HG03439 (cell line): Measurements from ENCODE around the gene TTLL8.

ENCODE experiments used
- ATAC-seq: cut with Tn5 transposase; IDR thresholded peaks from one replicate; pipeline ENCODE4 v1.9.1; 2021; ENCODE audit warnings: mild to moderate bottlenecking, moderate library complexity; ENCODE audit not compliant: unreplicated experiment

The TTLL8 gene

DNA sequence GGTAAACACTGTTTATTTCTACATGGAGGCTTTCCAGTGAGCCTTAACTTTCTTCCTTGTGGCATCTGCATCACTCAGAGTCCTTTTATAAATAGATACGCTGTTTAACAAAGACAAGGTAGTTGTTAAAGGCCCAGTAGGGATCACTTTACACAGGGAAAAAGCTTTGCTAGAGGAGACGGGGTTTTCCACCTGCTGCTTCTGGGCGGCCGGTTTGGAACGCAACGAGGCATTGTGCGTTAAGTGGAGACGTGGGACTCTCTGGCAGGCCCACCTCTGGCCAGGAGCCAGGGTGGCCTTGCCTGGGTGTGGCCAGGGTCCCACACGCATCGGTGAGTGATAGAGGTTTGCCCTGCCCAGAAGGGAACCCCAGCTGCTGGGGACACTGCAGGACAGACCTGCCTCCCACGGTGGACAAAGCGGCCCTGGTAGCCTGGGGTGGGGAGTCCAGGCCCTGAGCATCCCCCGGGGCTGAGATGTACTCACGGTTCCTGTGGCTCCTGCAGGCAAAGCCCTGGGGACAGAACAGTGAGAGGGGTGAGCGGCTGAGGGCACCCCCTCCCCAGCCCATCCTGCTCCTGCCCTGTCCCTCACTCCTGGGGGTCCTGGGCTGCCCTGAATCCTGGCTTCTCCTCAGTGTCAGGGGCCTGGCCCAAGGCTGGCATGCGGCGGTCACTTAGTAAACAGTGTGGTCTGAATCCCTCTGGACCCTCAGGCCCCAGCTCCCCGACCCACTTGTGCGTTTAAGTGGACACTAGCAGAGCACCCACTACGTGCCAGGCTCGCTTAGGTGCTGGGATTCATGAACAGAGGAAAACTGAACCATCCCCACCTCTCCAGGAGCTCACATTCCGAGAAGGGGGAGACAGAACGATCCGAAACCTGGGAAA is 49.7 kb downstream of the TTLL8 start:
- no peak for ATAC-seq

DNA sequence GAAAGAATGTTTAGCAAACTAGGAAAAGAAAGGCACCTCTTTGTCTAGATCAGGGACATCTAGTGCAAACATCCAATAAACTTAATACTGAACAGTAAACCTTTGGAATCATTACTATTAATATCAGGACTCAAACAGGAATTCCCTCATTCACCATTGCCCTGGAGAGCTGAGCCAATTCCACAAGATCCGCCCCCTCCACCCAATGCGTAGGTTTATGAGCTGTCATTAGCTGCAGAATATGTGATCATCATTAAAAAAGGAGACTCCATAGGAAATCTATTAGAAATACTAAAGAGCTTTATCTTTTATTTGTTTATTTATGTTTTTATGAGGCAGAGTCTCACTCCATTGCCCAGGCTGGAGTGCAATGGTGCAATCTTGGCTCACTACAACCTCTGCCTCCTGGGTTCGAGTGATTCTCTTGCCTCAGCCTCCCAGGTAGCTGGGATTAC is 51.0 kb downstream of the TTLL8 start:
- no peak for ATAC-seq

DNA sequence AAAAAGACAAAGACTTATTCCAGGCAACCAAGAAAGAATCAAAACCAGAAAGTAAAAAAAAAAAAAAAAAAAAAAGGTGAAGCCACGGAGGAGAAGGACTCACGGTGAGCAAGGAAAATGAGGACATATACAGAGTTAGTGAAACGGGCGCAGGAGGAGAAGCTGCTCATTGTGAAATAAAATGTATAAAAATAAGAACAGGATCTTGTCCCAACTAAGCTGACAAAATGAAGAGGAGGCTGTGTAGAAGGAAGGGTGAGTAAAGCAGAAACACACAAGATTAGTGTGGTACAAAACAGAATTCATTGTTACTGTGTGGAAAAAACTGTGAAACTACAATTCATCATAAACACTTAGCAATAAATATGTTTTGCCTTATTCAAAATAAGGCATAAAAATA is 53.2 kb downstream of the TTLL8 start:
- no peak for ATAC-seq

DNA sequence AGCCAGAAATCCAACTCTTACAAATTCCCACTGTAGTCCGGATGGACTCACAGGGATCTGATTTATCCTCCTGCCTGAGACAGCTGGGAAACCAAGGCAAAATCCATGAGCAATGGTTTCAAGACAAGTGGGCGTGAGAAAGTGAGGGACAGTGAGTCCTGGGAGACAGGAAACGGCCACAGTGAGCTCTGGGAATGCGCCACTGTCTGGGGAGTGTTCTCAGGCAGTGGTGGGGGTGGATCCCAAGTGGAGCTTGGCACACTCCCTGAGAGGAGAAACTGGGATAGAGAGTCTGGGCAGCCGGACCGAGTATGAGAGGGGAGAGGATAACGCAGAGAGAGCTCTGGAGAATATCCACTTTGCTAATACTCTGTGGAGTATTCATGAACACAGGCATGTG is 55.3 kb downstream of the TTLL8 start:
- no peak for ATAC-seq

DNA sequence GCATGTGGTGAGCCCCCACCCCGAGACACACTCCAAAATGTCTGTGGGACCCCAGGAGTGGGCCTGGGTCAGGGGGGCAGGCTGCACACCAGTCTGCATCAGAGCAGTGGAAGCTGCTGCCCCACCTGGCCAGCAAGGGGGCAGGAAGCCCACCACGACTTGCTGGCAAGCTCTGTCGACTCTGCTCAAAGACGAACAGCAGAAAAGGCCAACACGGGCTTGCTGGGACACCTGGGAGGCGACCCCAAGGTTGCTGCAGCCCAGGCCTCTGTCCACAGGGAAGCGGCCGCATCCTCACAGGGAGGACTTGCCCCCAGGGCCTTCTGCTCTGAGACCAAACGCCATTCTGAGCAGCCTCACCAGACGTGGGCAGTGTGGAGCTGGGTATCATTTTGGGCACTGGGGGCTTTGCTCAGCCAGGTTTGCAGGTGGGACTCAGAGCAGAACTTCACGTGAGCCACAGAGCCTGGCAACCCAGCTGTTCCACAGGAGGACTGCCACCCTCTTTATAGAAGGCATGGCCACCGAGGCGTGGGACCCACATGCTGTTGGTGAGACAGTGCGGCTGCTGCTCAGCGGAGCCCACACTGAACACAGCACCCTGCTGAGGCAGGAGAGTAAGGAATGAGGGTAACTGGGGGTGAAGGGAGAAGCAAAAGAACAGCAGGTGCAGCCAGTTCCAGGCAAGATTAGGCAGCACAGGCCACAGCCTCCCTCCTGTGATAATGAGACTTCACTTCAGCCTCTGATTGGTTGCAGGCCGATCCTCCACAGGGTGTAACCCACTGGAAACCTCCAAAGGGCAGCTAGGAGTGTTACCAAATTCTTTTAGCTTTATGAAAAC is 56.5 kb downstream of the TTLL8 start:
- ATAC-seq: no peak

DNA sequence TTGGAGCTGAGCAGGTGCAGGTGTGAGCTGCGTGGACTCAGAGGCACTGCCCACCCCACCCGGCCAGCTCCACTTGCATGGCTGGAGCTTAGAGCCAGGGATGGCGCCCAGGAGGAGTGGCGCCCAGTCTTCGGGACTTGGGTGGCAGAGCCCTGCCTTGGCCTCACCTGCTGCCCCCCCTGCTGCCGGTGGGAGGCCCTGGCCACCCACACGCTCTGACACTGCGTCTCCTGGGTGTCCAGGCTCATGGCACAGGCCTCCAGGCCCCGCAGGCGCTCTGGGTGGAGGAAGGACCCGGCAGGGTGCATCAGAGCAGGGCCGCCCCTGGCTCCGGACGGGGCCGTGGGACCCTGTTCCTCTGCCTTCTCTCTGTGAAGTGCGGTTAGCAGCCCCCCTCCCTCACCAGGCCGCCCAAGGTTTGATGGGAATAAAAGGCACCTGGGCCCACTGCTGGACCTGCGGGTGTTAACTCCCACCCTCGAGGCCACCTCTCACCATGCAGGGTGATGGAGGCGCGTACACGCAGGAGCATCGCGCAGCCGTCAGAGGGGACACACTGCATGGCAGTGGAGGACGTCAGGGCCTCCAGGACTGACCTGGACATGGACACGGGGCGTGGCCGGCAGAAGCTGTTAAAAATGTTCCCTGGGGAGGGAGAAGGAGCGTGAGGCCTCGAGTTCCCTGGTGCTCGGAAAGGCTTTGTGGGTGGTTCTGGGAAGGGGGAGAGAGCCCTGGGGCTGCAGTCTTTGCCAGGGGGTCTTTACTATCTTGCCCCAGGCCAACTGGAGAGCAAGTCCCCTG is 57.3 kb downstream of the TTLL8 start:
- ATAC-seq: no peak

DNA sequence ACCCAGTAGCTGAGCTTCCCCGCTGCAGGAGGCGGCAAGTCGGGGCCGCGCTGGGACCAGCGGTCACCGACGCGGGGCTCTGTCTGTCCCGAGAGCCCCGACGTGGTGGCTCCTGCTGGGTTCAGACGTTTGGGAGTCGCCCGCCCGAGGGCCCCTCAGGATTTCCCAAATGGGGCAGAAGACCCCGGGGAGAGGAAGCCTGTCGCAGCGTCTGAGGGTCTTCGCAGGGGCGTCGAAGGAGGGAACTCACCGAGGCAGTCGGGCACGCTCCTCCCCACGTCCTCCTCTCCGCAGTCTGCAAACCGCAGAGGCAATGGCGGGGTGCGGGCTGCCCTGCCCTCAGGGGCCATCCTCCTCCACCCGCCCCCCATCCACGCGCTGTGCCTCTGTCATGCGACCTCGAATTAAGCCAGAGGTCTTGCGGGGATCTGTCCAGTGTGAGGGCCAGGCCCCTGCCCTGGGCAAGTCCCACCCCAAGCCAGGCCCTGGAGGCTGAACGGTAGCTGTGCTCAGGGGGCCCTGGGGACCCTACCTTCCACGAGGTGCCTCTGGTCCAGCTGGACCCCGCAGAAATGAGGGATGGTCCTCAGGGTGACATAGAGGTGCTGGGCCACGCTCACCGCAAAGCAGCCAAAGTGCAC is 58.0 kb downstream of the TTLL8 start:
- no peak for ATAC-seq

DNA sequence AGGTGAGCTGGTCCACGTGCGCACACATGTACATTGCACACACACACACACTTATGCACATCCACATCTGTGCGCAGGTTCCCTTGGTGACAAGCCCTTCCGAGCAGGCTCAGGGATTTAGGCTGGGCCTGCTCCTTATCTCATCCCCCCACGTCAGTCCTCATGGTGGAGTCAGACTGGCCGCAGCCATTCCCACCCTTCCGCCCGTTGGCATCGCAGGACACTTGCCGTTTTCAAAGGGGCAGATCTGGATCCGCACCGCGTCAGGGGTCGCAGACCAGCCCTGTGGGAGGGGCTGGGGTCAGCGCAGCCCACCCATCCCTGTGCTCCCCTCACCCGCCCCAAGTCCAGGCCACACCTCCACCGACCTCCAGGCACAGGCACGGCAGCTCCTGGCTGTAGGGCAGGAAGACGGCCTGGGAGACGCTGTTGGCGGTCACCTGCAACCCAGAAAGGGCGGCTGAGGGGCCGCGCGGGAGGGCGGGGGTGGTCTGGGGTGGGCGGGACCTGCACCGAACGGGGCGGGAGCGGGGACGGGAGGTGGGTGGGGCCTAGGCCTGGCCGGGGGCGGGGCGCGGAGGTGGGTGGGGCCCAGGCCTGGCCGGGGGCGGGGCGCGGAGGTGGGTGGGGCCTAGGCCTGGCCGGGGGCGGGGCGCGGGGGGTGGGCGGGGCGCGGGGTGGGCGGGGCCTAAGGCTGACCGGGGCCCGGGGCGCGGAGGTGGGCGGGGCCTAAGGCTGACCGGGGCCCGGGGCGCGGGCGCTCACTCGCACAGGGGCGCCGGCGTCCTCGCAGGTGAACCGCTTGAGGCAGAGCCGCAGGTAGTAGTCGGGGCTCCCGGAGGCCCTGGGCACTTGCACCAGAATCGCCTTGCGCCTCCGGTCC is 58.8 kb downstream of the TTLL8 start:
- no peak for ATAC-seq

DNA sequence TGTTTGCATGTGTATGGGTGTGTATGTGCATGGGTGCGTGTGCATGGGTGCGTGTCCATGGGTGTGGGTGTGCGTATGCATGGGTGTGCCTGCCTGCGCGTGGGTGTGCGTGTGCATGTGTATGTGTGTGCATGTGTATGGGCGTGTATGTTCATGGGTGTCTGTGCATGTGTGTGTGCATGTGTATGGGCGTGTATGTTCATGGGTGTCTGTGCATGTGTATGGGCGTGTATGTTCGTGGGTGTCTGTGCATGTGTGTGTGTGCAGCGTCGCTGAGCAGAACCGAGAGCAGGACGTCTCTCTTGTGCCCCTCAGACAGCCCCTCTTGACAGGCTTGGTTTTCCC is 59.4 kb downstream of the TTLL8 start:
- no peak for ATAC-seq

DNA sequence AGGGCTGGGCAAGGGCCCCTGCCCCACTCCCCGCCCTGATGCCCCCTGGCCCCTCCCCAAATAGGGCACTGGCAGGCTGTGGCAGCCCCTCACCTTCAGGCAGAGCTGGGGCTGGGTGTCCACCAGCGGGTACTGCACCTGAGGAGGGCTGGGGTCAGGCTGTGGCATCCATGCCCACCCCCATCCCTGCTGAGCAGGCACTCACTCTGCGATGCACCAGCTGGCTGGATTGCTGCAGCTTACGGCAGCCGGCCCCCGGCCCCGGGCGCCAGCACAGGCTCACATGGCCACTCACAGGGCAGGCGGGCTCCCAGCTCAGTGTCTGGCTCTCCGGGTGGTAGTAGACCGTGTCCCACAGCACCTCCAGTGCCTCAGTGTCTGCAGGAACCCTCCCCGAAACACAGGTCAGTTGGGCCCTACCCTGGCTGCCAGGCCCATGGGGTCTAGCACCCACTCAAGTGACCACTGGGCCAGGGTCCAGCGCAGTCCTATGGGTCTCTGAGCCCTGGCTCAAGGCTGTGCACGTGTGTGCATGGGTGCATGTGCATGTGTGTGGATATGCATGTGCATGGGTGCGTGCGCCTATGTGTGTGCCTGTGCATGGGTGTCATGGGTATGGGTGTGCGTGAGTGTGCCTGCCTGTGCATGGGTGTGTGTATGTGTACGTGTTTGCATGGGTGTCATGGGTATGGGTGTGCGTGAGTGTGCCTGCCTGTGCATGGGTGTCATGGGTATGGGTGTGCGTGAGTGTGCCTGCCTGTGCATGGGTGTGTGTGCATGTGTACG is 60.0 kb downstream of the TTLL8 start:
- no peak for ATAC-seq

DNA sequence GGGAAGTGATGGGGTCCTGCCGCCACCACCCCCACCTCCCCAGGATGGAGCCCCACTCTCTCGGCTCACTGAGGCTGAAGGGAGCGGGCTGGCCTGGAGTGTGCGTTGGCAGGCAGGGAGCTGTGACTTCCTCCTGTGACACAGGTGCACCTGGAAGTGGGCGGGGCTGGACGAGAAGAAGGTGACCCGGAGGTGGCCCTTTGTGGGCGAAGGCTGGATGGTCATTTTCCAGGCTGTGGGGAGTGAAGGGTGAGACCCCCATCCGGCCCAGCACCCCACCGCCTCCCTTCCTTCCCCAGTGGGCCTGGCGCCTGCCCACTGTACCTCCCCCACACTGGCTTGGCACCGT is 60.9 kb downstream of the TTLL8 start:
- no peak for ATAC-seq

DNA sequence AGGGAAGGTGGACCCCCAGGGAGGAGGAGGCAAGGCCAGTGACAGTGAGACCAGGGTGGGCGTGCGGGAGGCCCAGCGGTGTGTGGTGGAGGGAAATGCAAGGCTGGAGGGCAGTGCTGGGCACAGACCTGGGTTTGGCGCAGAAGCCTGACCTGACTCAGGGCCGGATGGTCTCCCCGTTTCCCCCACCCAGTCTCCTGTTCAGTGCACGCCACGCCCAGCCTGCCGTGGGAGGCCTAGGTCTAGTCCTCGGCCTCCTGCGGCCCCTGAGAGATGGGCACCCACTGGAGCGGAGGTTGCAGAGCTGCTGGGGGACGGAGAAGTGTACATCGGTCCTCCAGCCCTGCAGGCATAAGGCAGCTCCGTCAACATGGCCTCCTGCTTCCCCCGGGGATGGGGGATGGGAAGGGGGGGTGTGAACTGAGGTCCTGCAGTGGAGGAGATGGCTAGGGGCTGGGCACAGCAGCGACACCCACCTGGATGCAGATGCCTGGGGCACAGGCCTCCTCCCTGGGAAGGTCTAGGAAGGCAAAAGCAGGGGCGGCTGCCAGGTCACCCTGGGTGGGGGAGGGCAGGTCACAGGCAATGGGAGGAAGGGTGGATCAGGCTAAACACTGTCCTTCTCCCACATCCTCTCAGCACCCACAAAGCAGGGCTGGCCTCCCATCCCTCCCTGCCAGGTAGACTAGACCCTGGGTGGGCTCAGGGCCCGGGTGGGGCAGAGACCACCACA is 61.4 kb downstream of the TTLL8 start:
- ATAC-seq: no peak

DNA sequence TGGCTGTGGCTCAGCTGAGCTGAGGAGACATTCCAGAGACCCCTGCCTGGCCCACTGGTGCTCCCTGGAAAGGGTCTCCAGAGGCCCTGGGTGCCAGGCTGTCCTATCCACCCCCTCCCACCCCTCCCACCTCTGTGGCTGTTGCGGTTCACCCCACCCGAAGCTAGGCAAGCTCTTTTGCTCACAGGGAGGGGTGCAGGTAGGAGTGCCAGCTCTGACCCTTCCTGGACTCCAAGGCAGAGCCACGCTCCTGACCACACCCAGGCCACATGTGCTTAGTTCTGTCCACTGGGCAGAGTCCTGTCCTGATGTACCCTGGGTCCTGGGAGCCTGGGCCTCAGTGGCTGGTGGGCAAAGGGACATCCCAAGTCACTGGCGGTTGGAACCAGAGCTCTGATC is 62.0 kb downstream of the TTLL8 start:
- no peak for ATAC-seq

DNA sequence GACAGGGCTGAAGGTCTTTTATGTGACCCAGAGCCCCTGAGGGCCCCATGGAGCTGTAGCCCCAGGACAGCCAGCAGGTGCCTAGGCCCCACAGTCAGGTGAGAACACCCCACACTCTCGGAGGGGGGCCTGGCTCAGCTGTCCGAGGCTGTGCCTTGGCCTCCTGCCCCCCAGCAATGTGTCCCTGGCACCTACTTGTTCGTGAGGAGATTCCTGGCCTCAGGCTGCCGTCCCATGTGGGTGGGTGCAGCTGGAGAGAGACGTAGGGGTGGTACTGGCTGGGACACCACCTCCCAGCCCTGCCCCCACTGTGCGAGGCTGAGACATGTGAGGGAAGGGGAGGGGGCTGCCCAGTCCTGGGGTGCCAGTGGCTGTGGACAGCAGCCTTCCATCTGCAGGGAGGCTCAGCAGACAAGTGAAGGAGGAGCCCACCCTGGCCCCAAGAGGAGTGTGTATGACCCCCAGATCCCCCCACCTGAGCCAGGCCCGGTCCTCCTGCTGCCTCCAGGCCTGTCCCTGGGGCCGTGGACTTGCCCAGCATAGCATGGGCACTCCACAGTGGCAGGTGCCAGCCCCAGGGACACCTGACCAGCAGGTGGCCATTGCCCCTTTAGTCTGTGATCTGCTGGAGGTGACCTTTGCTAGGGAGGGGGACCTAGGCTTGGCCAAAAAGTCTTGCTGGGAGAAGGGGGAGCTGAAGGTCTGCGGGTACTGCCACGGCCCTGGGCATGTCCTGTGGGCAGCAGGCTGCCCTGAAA is 62.6 kb downstream of the TTLL8 start:
- no peak for ATAC-seq

DNA sequence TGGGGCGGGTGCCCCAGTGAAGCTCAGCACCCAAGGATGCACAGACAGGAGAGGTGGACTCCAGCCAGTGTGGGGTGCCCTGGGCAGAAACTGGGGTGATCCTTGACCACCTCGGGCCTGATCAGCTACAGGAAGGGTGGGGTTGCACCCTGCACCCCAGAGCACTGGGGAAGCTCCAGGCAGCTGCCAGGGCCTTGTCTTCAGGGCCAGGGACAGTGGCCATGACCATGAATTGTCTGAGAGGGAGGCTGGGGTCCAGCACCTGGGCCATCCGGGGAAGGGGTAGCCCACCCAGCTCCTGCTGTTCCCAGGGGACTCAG is 63.1 kb downstream of the TTLL8 start:
- ATAC-seq: no peak

DNA sequence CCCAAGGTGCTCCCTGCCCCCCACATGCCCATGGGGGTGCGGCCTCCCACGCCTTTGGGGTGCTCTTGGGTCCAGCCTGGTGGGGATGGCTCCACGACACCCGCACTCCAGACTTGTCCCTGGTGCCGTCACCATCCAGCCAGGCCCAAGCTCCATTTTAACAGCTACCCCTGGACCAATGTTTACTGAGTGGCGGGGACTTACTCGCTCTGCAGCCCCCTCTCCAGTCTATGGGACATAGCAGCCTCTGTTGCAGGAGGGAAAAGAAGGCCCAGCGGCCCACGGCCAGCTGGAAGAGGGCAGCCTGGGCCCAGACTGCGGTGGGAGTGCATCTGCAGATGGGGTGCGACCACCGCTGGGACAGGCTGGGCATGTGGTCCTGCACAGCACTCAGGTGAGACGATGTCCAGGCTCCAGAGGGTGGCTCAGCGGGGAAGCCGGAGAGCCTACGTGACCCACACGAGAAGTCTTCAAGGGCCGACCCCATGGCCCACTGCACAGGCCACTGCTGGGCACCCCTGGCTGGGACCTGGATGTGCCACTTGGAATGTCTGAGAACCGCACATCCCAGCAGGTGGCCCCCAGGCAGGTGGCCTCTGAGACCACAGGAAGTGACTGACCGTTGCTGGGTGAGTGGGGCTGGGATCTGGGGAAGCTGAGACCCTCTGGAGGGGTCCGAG is 63.6 kb downstream of the TTLL8 start:
- ATAC-seq: no peak

DNA sequence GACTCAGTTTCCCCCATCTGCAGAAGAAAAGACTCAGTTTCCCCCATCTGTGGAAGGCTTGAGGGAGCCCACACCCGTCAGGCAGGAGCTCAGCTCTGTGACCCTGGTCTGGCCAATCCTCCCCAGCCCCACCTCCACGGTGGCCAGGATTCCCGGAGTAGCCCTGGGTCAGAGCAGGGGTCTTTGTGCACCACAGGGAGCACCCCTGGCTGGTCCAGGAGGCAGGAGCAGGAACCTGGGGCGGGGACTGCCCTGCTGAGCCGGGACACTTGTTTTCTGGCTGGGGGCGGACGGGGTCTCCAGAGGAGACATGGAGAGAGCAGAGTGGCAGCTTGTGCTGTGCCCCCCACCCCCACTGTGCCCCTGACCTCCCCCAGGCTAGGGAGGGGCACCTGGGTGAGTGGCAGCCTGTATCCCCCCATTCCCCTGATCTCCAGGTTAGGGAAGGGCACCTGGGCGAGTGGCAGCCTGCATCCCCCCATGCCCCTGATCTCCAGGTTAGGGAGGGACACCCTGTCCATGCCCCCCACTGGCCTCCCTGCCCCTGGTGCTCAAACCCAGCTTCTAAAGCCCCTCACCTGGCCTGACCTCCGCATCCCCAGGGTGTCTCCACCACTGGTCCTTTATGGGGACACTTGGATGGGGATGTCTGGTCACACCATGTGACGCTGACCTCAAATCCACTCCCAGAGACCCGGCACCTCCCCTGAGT is 64.3 kb downstream of the TTLL8 start:
- no peak for ATAC-seq
